Activated CD4-positive, alpha-beta T cell treated with anti-CD3 and anti-CD28 coated beads, Interleukin-2, amount 10 ng/mL, durations not matched to agents 7 days and 5 days (primary cell): ENCODE results near the gene GFPT2. TPM values are rescaled to one million over a fixed set of nuclear protein-coding genes. Genes with fewer than 3 reads are reported as not detected.

Experiments
- CTCF ChIA-PET: fragments of 350-600 bp; sonication (Branson Sonifier 250); formaldehyde crosslinking; loops from one replicate; lab custom pipeline; 2021; ENCODE audit warnings: antibody characterized with exemption; lab: Charles Lee
- POLR2A ChIA-PET: fragments of 350-600 bp; sonication (Branson Sonifier 250); formaldehyde crosslinking; loops from one replicate; lab custom pipeline; 2021; ENCODE audit warnings: antibody characterized with exemption; lab: Charles Lee
- DNase-seq: peaks from one replicate; pipeline ENCODE4 v3.0.0-alpha.2; 2020
- H3K27ac Mint-ChIP-seq: one replicate; pipeline ENCODE4 v1.8.0; 2021; ENCODE audit warnings: mild to moderate bottlenecking, moderate library complexity, mixed read lengths
- H3K27me3 Mint-ChIP-seq: one replicate; pipeline ENCODE4 v1.8.0; 2021; ENCODE audit warnings: mixed read lengths
- H3K36me3 Mint-ChIP-seq: one replicate; pipeline ENCODE4 v1.8.0; 2021; ENCODE audit warnings: low read depth, mixed read lengths
- H3K4me1 Mint-ChIP-seq: one replicate; pipeline ENCODE4 v1.8.0; 2021; ENCODE audit warnings: mixed read lengths
- H3K4me3 Mint-ChIP-seq: one replicate; pipeline ENCODE4 v1.8.0; 2021; ENCODE audit warnings: mild to moderate bottlenecking, moderate library complexity, mixed read lengths
- H3K9me3 Mint-ChIP-seq: one replicate; pipeline ENCODE4 v1.8.0; 2021; ENCODE audit warnings: mixed read lengths
- total RNA-seq, 2 experiments: library from RNA; stranded (reverse); gene quantifications; one replicate each; pipeline ENCODE4 v1.2.3, GENCODE V29; 2021

Gene GFPT2
- total RNA-seq, 2 experiments from 2014 or later, result 0.12 TPM; not detected in 1

DNA sequence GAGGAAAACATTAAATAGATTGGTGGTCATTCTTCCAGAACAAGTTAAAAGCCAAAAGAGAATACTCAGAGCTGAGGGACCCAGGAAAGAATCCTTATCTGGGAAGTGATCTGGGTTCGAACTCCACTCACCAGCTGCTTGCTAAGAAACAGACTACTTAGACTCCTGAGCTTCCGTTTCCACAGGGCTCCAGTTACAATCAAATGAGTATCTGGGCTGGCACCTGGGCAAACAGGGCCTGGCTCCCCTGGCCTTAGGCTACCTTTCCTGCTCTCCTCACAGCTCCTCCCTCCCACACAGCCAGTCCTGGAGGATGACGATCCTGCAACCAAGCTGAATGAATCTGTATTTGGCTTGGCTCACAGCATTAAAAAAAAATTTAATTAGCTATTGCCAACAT lies 63.7 kb downstream of the GFPT2 start:
- Mint-ChIP-seq H3K27ac (no peak overlapping the region), H3K9me3 (peaks cover 8% of the 10 kb centered on the region), H3K36me3 (peaks cover 34% of the 10 kb centered on the region), H3K4me1 (peaks cover 34% of the 10 kb centered on the region), H3K4me3 (no peak overlapping the region), H3K27me3 (no peaks in the 10 kb centered on the region)
- DNase-seq, result no peak
- ChIA-PET POLR2A (no interaction called here), CTCF (interaction anchor here (0.8 kb wide), 1 partner anchor 26 kb away, joined by 3 read pairs; no protein-coding TSS in a partner anchor)

DNA sequence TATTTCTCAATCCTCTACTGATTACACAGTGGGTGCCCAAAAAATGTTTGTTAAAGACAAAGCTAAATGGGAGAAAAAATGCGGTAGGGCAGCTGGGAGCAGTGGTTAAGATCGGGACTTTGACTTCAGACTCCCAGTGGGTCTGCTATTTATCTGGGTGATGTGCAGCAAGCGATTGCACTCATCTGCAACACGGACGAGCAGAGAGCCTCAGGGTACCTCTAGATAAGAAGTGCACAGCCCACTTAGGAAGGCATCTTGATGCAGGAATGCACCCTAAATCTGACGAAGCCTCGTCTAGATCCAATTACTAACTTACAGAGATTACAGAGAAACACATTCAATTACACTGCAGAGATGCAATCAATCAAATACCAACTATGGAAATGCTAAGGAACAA lies 65.3 kb downstream of the GFPT2 start:
- POLR2A ChIA-PET, result no interaction called here
- peaks cover 8% of the 10 kb centered on the region for H3K9me3 Mint-ChIP-seq
- H3K36me3 Mint-ChIP-seq, result peaks cover 48% of the 10 kb centered on the region
- H3K4me1 Mint-ChIP-seq, result peaks cover 22% of the 10 kb centered on the region
- CTCF ChIA-PET, result no interaction called here
- H3K4me3 Mint-ChIP-seq, result no peak overlapping the region
- no peak for DNase-seq
- H3K27me3 Mint-ChIP-seq, result no peaks in the 10 kb centered on the region
- no peak overlapping the region for H3K27ac Mint-ChIP-seq

DNA sequence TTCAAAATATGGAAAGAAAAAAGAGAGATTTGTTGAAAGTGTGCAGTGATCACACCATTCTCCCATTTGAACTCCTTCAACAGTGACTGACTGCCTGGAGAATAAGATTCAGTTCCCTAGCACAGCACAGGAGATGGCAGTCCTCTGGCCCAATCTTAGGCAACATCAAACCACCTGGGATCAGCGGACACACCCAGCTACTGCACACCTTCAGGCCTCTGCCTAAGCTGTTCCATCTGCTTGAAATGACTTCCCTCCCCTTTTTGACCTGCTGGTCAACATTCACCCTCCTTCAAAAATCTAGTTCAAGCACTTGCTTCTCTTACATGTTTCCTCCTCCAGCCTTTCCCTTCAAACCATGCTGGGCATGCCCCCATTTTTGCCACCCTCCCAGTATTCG lies 65.7 kb downstream of the GFPT2 start:
- Mint-ChIP-seq H3K36me3 (peaks cover 53% of the 10 kb centered on the region), H3K4me3 (no peak overlapping the region), H3K9me3 (peaks cover 8% of the 10 kb centered on the region), H3K27me3 (no peaks in the 10 kb centered on the region), H3K4me1 (peaks cover 18% of the 10 kb centered on the region), H3K27ac (no peak overlapping the region)
- ChIA-PET CTCF (no interaction called here), POLR2A (no interaction called here)
- no peak for DNase-seq

DNA sequence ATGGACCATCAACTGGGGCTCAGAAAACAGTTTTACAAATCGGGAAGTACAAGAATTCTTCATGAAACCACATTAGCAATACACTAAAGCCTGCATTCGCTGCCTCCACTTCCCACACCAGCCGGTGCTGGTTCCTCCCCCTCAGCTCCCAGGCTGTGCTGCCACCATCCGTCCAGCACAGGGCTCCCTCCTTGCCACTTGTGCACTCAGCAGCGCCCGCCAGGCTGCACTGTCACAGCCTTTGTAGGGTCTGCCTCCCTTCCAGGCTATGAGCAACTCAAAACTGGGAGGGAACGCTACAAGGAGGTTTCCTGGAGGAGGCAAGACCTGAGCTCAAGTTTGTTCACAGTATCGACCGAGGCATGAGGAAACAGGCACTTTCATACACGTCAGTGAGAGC lies 69.0 kb downstream of the GFPT2 start:
- Mint-ChIP-seq H3K4me1 (peaks cover 2% of the 10 kb centered on the region), H3K27ac (no peak overlapping the region), H3K4me3 (no peak overlapping the region), H3K27me3 (no peaks in the 10 kb centered on the region), H3K9me3 (peaks cover 17% of the 10 kb centered on the region), H3K36me3 (peaks cover 75% of the 10 kb centered on the region)
- ChIA-PET POLR2A (no interaction called here), CTCF (interaction anchor here (1.2 to 1.4 kb wide), 2 partner anchors 10 to 44 kb away, joined by 3 to 4 read pairs; no protein-coding TSS in a partner anchor)
- no peak for DNase-seq

DNA sequence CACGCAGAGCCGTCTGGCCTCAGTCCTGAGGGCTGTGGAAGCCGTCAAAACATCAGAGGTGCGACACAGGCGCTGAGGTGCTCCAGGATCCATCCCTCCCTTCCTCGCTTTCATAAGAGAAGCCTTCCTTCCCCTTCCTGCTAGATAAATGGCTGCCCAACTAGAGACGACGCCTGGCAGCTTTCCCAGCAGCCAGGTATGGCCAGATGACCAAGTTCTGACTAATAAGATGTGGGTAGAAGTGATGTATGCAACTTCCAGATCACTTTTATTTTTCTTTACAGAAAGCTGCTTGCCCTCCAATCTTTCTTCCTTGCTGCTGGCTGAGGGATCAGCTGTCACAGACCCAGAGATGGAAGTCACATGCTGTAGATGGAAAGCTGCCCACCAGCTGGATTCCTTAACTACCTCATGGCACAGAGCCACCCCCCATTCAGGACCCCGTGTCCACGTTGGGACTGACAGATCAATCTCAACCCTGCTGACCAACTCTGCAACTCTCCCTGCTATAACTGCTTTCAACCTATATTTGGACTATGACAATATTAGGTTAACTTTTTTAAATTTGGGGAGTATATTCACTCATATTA lies 70.0 kb downstream of the GFPT2 start:
- H3K27me3 Mint-ChIP-seq, result no peaks in the 10 kb centered on the region
- H3K27ac Mint-ChIP-seq, result no peak overlapping the region
- DNase-seq, result no peak
- no peak overlapping the region for H3K4me3 Mint-ChIP-seq
- H3K4me1 Mint-ChIP-seq, result peaks cover 2% of the 10 kb centered on the region
- CTCF ChIA-PET, result interaction anchor here (0.6 to 1.0 kb wide), 3 partner anchors 11 to 406 kb away, joined by 3 to 4 read pairs (median 3); partner anchors contain the start of gene RASGEF1C
- H3K36me3 Mint-ChIP-seq, result peaks cover 83% of the 10 kb centered on the region
- H3K9me3 Mint-ChIP-seq, result peaks cover 17% of the 10 kb centered on the region
- POLR2A ChIA-PET, result no interaction called here

DNA sequence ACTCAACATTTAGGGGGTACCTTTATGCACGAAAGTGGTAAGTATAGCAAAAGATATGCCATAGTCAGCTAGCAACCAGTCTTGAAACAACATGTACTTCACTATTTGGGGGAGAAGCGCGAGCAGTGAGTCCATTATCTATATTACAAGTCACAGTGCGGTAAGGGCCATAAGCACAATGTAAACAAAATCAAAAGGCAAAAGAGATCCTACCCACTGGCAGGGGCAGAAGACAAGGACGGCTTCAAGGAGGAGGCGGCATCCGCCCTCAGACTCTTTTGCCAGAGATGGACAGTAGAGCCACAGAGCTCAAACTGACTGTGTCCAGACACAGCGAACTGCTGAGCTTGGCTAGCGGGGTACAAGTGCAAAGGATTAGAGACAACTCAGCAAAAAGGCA lies 70.9 kb downstream of the GFPT2 start:
- H3K27me3 Mint-ChIP-seq, result no peaks in the 10 kb centered on the region
- ChIA-PET CTCF (interaction anchor here (0.8 to 1.0 kb wide), 3 partner anchors 11 to 73 kb away, joined by 3 to 4 read pairs (median 3); partner anchors contain the start of gene RASGEF1C), POLR2A (no interaction called here)
- no peak for DNase-seq
- no peak overlapping the region for H3K27ac Mint-ChIP-seq
- peaks cover 24% of the 10 kb centered on the region for H3K9me3 Mint-ChIP-seq
- H3K4me3 Mint-ChIP-seq, result no peak overlapping the region
- H3K4me1 Mint-ChIP-seq, result no peaks in the 10 kb centered on the region
- peaks cover 88% of the 10 kb centered on the region for H3K36me3 Mint-ChIP-seq

DNA sequence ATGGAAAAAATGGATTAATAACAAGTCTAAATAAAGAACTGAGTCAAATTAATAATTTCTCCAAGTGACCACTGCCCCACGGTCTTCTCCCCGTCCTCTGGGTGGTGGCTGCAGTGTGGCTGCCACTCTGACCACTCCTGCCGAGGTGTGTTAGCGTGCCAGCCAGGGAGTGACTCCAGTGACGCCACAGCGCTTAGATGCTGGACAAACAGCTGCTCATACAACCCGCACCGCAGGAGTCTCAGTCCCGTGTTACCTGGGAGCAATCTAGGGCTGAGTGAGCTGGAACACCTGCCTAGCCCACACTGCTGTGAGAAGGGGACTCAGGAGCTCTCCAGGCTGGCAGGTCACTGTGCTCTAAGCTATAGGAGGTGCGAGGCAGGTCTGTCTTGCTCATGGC lies 71.4 kb downstream of the GFPT2 start:
- DNase-seq, result no peak
- H3K27ac Mint-ChIP-seq, result no peak overlapping the region
- ChIA-PET POLR2A (no interaction called here), CTCF (interaction anchor here (0.8 to 1.0 kb wide), 4 partner anchors 11 to 72 kb away, joined by 3 to 4 read pairs (median 3); partner anchors contain the start of gene RASGEF1C)
- H3K4me3 Mint-ChIP-seq, result no peak overlapping the region
- peaks cover 89% of the 10 kb centered on the region for H3K36me3 Mint-ChIP-seq
- no peaks in the 10 kb centered on the region for H3K27me3 Mint-ChIP-seq
- no peaks in the 10 kb centered on the region for H3K4me1 Mint-ChIP-seq
- H3K9me3 Mint-ChIP-seq, result peaks cover 24% of the 10 kb centered on the region

DNA sequence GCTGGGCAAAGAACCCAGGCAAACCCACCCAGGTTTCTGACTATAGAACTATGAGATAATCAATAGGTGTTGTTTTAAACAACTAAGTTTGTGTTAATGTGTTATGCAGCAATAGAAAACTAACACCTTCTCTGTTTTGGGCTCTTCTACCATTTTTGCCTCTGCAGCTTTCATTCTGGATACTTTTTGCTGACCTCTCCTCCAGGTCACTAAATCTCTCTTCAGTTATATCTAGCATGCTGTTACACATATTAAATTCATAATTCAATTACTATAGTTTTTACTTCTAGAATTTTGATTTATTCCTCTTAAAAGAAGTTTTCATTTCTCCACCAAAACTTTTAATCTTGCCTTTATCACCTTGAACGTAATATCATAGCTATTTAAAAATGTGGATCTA lies 78.4 kb downstream of the GFPT2 start:
- CTCF ChIA-PET, result no interaction called here
- no peak overlapping the region for H3K4me3 Mint-ChIP-seq
- no peak overlapping the region for H3K27ac Mint-ChIP-seq

DNA sequence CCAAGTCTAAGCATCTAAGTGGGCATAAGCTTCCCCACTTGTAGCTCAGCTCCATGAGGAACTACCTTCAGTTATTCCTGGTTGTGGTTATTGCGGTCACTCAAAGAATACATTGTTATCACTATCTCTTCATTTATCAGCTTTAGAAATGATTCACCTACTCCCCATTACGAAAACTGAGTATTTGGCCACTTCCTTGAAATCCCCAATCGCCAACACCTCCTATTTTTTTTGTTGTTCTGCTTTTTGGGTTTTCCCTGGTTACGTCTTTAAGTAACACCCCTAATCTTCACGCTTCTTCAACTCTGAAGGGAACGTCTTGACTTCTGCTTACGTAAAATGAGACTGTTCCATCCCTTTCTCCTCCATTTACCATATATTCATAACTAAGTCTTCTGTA lies 81.9 kb downstream of the GFPT2 start:
- CTCF ChIA-PET, result no interaction called here
- no peak for DNase-seq
- Mint-ChIP-seq H3K27me3 (no peaks in the 10 kb centered on the region), H3K27ac (no peak overlapping the region), H3K9me3 (peaks cover 39% of the 10 kb centered on the region), H3K4me1 (no peaks in the 10 kb centered on the region), H3K36me3 (peaks cover 76% of the 10 kb centered on the region), H3K4me3 (no peak overlapping the region)
- POLR2A ChIA-PET, result no interaction called here

More for the DNA sequence above, 78.4 kb downstream of the GFPT2 start:
- H3K27me3 Mint-ChIP-seq, result no peaks in the 10 kb centered on the region
- DNase-seq, result no peak
- H3K4me1 Mint-ChIP-seq, result no peaks in the 10 kb centered on the region
- H3K9me3 Mint-ChIP-seq, result peaks cover 43% of the 10 kb centered on the region
- peaks cover 78% of the 10 kb centered on the region for H3K36me3 Mint-ChIP-seq
- POLR2A ChIA-PET, result no interaction called here

DNA sequence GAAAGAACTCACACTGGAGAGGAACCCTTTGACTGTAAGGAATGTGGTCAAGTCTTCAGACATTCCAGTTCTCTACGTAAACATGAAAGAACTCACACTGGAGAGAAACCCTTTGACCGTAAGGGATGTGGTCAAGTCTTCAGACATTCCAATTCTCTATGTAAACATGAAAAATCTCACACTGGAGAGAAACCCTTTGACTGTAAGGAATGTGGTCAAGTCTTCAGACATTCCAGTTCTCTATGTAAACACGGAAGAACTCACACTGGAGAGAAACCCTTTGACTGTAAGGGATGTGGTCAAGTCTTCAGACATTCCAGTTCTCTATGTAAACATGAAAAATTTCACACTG lies 93.9 kb downstream of the GFPT2 start:
- Mint-ChIP-seq H3K27me3 (no peaks in the 10 kb centered on the region), H3K4me1 (no peaks in the 10 kb centered on the region), H3K27ac (no peak overlapping the region), H3K36me3 (peaks cover 88% of the 10 kb centered on the region), H3K9me3 (peaks cover 66% of the 10 kb centered on the region), H3K4me3 (no peak overlapping the region)
- ChIA-PET POLR2A (no interaction called here), CTCF (no interaction called here)
- DNase-seq, result no peak

DNA sequence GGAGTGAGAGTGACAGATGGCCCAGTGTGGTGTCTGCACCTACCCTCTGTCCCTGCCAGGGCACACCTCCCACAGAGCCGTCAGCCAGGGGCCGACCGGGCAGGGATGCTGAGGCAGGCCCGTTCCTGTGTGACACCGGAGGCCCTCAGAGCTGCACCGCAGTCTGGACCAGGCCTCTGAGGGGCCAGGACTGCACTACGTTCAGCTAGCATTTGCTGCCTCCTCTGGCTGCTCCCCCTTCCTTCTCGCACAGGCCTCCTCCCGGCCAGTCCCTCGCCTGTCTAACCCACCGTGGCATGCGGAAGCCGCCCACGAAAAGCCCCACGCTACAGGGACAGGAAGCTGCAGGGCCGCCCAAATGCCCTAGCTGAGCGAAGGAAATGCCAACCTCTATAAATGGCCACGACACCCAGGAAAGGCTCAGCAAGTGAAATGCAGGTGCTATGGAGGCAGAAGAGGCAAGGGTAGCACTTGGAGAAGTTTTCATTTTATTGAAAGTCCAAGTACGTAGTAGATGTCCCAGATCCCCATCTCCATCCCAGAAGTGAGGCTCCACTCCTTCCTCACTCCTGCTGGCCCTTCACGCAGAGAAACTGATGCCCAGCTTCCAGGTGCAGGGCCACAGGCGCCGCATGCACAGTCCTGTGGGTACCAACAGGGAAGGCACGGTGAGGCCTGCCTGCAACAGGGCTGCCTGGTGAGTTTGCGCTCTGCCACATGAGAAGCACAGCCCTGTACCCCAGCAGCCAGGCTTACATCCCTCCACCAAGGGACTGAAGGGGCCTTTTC lies 99.9 kb downstream of the GFPT2 start:
- Mint-ChIP-seq H3K27me3 (no peaks in the 10 kb centered on the region), H3K4me3 (no peak overlapping the region), H3K27ac (no peak overlapping the region), H3K36me3 (peaks cover 84% of the 10 kb centered on the region), H3K4me1 (no peaks in the 10 kb centered on the region), H3K9me3 (peaks cover 68% of the 10 kb centered on the region)
- ChIA-PET CTCF (no interaction called here), POLR2A (no interaction called here)
- no peak for DNase-seq

DNA sequence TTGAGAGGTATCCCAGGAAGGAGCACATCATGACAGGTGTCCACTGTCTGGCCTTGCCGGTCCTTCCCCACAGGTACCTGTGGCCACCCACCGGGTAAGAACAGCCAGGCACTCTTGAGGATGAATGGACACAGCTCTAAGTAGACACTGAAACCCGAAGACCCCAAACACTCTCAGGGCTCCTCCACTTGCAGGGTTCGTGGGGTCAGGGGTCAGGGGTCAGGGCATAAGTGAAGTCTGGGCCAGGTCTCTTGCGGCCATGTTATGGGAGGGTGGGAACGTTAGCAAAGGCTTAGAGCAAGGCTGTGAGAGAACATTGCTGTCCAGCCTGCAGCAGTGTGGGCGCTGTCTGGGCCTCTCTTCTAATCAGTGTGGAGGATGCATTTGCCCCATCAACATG lies 101.2 kb downstream of the GFPT2 start:
- H3K27ac Mint-ChIP-seq, result no peak overlapping the region
- no peak overlapping the region for H3K4me3 Mint-ChIP-seq
- ChIA-PET POLR2A (no interaction called here), CTCF (no interaction called here)
- peaks cover 84% of the 10 kb centered on the region for H3K36me3 Mint-ChIP-seq
- H3K27me3 Mint-ChIP-seq, result no peaks in the 10 kb centered on the region
- no peaks in the 10 kb centered on the region for H3K4me1 Mint-ChIP-seq
- DNase-seq, result no peak
- H3K9me3 Mint-ChIP-seq, result peaks cover 63% of the 10 kb centered on the region

DNA sequence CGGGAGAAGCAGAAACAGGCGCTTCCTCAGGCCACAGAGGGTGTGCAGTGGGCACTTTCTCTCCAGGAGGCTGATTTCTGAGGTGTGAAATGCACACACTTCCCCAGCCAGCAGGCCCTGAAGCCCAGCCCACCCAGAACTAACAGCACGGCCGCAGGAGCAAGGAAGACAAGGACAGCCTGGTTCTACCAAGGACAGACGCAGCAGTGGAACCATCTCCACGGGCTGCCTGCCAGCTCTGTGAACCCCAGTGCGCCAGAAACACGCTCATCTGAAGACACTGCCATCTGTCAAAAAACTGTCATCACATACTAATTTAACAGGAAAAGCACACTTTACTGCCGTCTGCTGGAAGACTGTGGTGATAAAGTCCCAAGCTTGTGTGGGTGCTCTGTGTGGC lies 102.0 kb downstream of the GFPT2 start:
- H3K27me3 Mint-ChIP-seq, result no peaks in the 10 kb centered on the region
- peaks cover 86% of the 10 kb centered on the region for H3K36me3 Mint-ChIP-seq
- DNase-seq, result no peak
- no peak overlapping the region for H3K27ac Mint-ChIP-seq
- ChIA-PET POLR2A (no interaction called here), CTCF (no interaction called here)
- H3K9me3 Mint-ChIP-seq, result peaks cover 64% of the 10 kb centered on the region
- H3K4me1 Mint-ChIP-seq, result no peaks in the 10 kb centered on the region
- H3K4me3 Mint-ChIP-seq, result no peak overlapping the region
